H1 (cell line): Measurements from ENCODE around the gene WDR89. TPM values are rescaled to one million over a fixed set of nuclear protein-coding genes. Genes with fewer than 3 reads are reported as not detected.

ENCODE experiments used
- CTCF ChIA-PET: fragments of 300-600 bp; sonication (Branson Sonifier 250); formaldehyde crosslinking; loops from one replicate; lab custom pipeline; 2021; ENCODE audit not compliant: partially characterized antibody; lab: Charles Lee
- POLR2A ChIA-PET: fragments of 300-600 bp; sonication (Branson Sonifier 250); formaldehyde crosslinking; loops from one replicate; lab custom pipeline; 2021; ENCODE audit warnings: inconsistent platforms; ENCODE audit not compliant: partially characterized antibody; lab: Charles Lee
- DNase-seq, 2 experiments: peaks; one replicate each; pipeline versions ENCODE4 v3.0.0 to v3.0.0-alpha.2; 2010 to 2022; ENCODE audit warnings: low spot score in 2 of 2, low read depth in 1 of 2, mixed read lengths in 1 of 2
- FAIRE-seq: peaks from 2 replicates; lab custom pipeline; 2011; peaks lifted over from hg19 to GRCh38; lab: Jason Lieb, UNC
- H2AFZ ChIP-seq: 2 replicates; pipeline ENCODE4 v1.8.1; 2012; ENCODE audit warnings: low read length, inconsistent platforms
- H2AK5ac ChIP-seq: 2 replicates; pipeline ENCODE4 v1.6.1; 2013; ENCODE audit warnings: low read depth, low read length
- H2BK120ac ChIP-seq: replicated peaks from 2 replicates; pipeline ENCODE3; 2013; ENCODE audit warnings: low read depth, low read length, inconsistent platforms
- H2BK12ac ChIP-seq: 2 replicates; pipeline ENCODE4 v1.6.1; 2013; ENCODE audit warnings: low read depth, low read length
- H2BK15ac ChIP-seq: 2 replicates; pipeline ENCODE4 v1.6.1; 2013; ENCODE audit warnings: low read length
- H2BK20ac ChIP-seq: 2 replicates; pipeline ENCODE4 v1.6.1; 2013; ENCODE audit warnings: low read length
- H2BK5ac ChIP-seq: 2 replicates; pipeline ENCODE4 v1.6.1; 2013; ENCODE audit warnings: low read depth, low read length
- H3K14ac ChIP-seq: 2 replicates; pipeline ENCODE4 v1.6.1; 2013; ENCODE audit warnings: inconsistent platforms; ENCODE audit not compliant: insufficient read length
- H3K18ac ChIP-seq: 2 replicates; pipeline ENCODE4 v1.6.1; 2013; ENCODE audit warnings: low read length; ENCODE audit errors: extremely low read depth
- H3K23ac ChIP-seq: 2 replicates; pipeline ENCODE4 v1.6.1; 2013; ENCODE audit warnings: inconsistent platforms; ENCODE audit not compliant: insufficient read length
- H3K23me2 ChIP-seq: 2 replicates; pipeline ENCODE4 v1.6.1; 2013; ENCODE audit warnings: low read depth, low read length
- H3K27ac ChIP-seq: 2 replicates; pipeline ENCODE4 v1.6.1; 2011; ENCODE audit warnings: low read depth, low read length, inconsistent platforms
- H3K27me3 ChIP-seq, 4 experiments: replicated peaks in 1 of 4; 1 replicate in 1 of 4; 2 replicates in 3 of 4; pipeline versions ENCODE4 v1.6.1 to v1.8.1; 2011 to 2013; ENCODE audit warnings: low read length in 3 of 4, mild to moderate bottlenecking in 3 of 4, inconsistent platforms in 2 of 4, mixed read lengths in 2 of 4, moderate library complexity in 1 of 4; ENCODE audit not compliant: control insufficient read depth in 3 of 4, insufficient read depth in 3 of 4; ENCODE audit errors: extremely low read depth in 1 of 4
- H3K36me3 ChIP-seq, 4 experiments: 2 replicates each; pipeline versions ENCODE4 v1.6.1 to v1.8.1; 2011 to 2013; ENCODE audit warnings: mild to moderate bottlenecking in 4 of 4, low read length in 3 of 4, moderate library complexity in 2 of 4, control low read depth in 1 of 4, inconsistent platforms in 1 of 4; ENCODE audit not compliant: insufficient read depth in 4 of 4, control insufficient read depth in 2 of 4
- H3K4ac ChIP-seq: replicated peaks from 2 replicates; pipeline ENCODE3; 2013; ENCODE audit warnings: low read length, low read depth, mixed read lengths, inconsistent platforms; ENCODE audit not compliant: insufficient read length
- H3K4me1 ChIP-seq, 4 experiments: replicated peaks in 1 of 4; 1 replicate in 1 of 4; 2 replicates in 3 of 4; pipeline versions ENCODE4 v1.6.1 to v1.8.1; 2011 to 2013; ENCODE audit warnings: low read length in 3 of 4, inconsistent platforms in 2 of 4, mixed read lengths in 1 of 4; ENCODE audit not compliant: insufficient read depth in 4 of 4, control insufficient read depth in 3 of 4
- H3K4me2 ChIP-seq, 2 experiments: 2 replicates each; pipeline versions ENCODE4 v1.6.1 to v1.8.1; 2011 to 2013; ENCODE audit warnings: low read depth in 2 of 2, low read length in 2 of 2, control low read depth in 1 of 2, inconsistent platforms in 1 of 2, mild to moderate bottlenecking in 1 of 2; ENCODE audit not compliant: insufficient read depth in 1 of 2
- H3K4me3 ChIP-seq, 4 experiments: fragments of 200-600, 300-600 bp in 1 of 4; sonication (generic), shearing (Covaris generic), sonication (Bioruptor Twin) in 1 of 4; 2 replicates each; pipeline versions ENCODE4 v1.5.1 to v1.8.1; 2011 to 2016; ENCODE audit warnings: low read length in 4 of 4, low read depth in 3 of 4, control low read depth in 2 of 4, inconsistent platforms in 2 of 4, mild to moderate bottlenecking in 2 of 4, mixed read lengths in 1 of 4, moderate library complexity in 1 of 4; ENCODE audit not compliant: insufficient read depth in 2 of 4; ENCODE audit errors: extremely low read depth in 1 of 4
- H3K56ac ChIP-seq: replicated peaks from 2 replicates; pipeline ENCODE3; 2013; ENCODE audit warnings: low read depth, mild to moderate bottlenecking, mixed read lengths, low read length, inconsistent platforms; ENCODE audit not compliant: insufficient read length
- H3K79me1 ChIP-seq: 2 replicates; pipeline ENCODE4 v1.6.1; 2013; ENCODE audit warnings: low read depth, low read length, control low read depth
- H3K79me2 ChIP-seq, 2 experiments: 2 replicates each; pipeline versions ENCODE4 v1.6.1 to v1.8.1; 2012 to 2013; ENCODE audit warnings: low read length in 2 of 2, mild to moderate bottlenecking in 2 of 2, inconsistent platforms in 1 of 2; ENCODE audit not compliant: insufficient read depth in 2 of 2, control insufficient read depth in 1 of 2
- H3K9ac ChIP-seq, 4 experiments: replicated peaks in 1 of 4; 1 replicate in 1 of 4; 2 replicates in 3 of 4; pipeline versions ENCODE4 v1.6.1 to v1.8.1; 2011 to 2013; ENCODE audit warnings: low read depth in 3 of 4, low read length in 3 of 4, control low read depth in 2 of 4, mild to moderate bottlenecking in 2 of 4, moderate library complexity in 2 of 4, inconsistent platforms in 1 of 4; ENCODE audit errors: extremely low read depth in 1 of 4
- H3K9me3 ChIP-seq, 2 experiments: 2 replicates each; pipeline versions ENCODE4 v1.6.1 to v1.8.1; 2012 to 2013; ENCODE audit warnings: mild to moderate bottlenecking in 2 of 2, moderate library complexity in 2 of 2, control low read depth in 1 of 2, inconsistent platforms in 1 of 2, low read depth in 1 of 2, low read length in 1 of 2, mixed read lengths in 1 of 2; ENCODE audit not compliant: insufficient read depth in 2 of 2
- H4K20me1 ChIP-seq, 2 experiments: replicated peaks in 1 of 2; 2 replicates each; pipeline versions ENCODE3 to v1.8.1; 2011 to 2013; ENCODE audit warnings: inconsistent platforms in 2 of 2, low read length in 2 of 2, mild to moderate bottlenecking in 1 of 2; ENCODE audit not compliant: insufficient read depth in 2 of 2, control insufficient read depth in 1 of 2
- H4K5ac ChIP-seq: 2 replicates; pipeline ENCODE4 v1.6.1; 2013; ENCODE audit warnings: low read length, low read depth, mixed read lengths, inconsistent platforms; ENCODE audit not compliant: insufficient read length
- H4K8ac ChIP-seq: 2 replicates; pipeline ENCODE4 v1.8.0; 2013; ENCODE audit warnings: mild to moderate bottlenecking, moderate library complexity, low read length, inconsistent platforms; ENCODE audit not compliant: insufficient read depth; ENCODE audit errors: extremely low read depth
- H4K91ac ChIP-seq: replicated peaks from 2 replicates; pipeline ENCODE3; 2013; ENCODE audit warnings: low read length, mixed read lengths, inconsistent platforms; ENCODE audit not compliant: insufficient read length
- EP300 ChIP-seq, 2 experiments: IDR thresholded peaks; 1 replicate in 1 of 2; 2 replicates in 1 of 2; pipeline ENCODE4 v1.6.1; 2011 to 2012; ENCODE audit warnings: low read depth in 2 of 2, low read length in 2 of 2, mild to moderate bottlenecking in 2 of 2, borderline replicate concordance in 1 of 2, inconsistent platforms in 1 of 2, moderate library complexity in 1 of 2
- HDAC2 ChIP-seq, 2 experiments: fragments of 300-600 bp in 1 of 2; sonication (generic) in 1 of 2; IDR thresholded peaks; 2 replicates each; pipeline ENCODE4 v1.6.1; 2011 to 2012; ENCODE audit warnings: low read depth in 2 of 2, low read length in 2 of 2, mild to moderate bottlenecking in 2 of 2, moderate library complexity in 2 of 2, borderline replicate concordance in 1 of 2, inconsistent platforms in 1 of 2
- SIN3A ChIP-seq, 2 experiments: IDR thresholded peaks in 1 of 2; conservative IDR thresholded peaks in 1 of 2; 2 replicates each; pipeline ENCODE4 v1.6.1; 2011 to 2012; ENCODE audit warnings: low read length in 2 of 2, improper control_type of control experiment in 1 of 2, low read depth in 1 of 2, mild to moderate bottlenecking in 1 of 2
- WGBS, 2 experiments: shearing (Covaris generic) in 1 of 2; methylation state at CpG; one replicate each; pipeline versions ENCODE4 v1.1.6 to v1.1.7; 2013 to 2015; ENCODE audit warnings: low lambda C conversion rate in 2 of 2, mixed read lengths in 2 of 2, inconsistent platforms in 1 of 2, low coverage in 1 of 2, missing lambda C conversion rate in 1 of 2; ENCODE audit not compliant: insufficient replicate concordance in 2 of 2, insufficient coverage in 1 of 2, insufficient read length in 1 of 2; ENCODE audit errors: extremely low coverage in 1 of 2, missing lambda C conversion rate in 1 of 2; 5-methylcytosine and 5-hydroxymethylcytosine counted together
- long read RNA-seq, 2 experiments: library from RNA in 1 of 2; library from capped mRNA in 1 of 2; stranded (forward); transcript quantifications; one replicate each; pipeline ENCODE4 v2.0.0, GENCODE V29; 2021; ENCODE audit warnings: inconsistent platforms in 1 of 2
- polyA minus RNA-seq, 3 experiments: library from RNA; depleted of rRNA, polyadenylated mRNA; stranded (reverse); fragments of >200 nt; gene quantifications; 1 replicate in 2 of 3; 2 replicates in 1 of 3; pipeline ENCODE4 v1.2.3, GENCODE V29; 2011
- polyA plus RNA-seq, 7 experiments: library from polyadenylated mRNA; depleted of rRNA in 3 of 7; stranded (reverse) in 5 of 7; unstranded in 2 of 7; fragments of >200 nt in 5 of 7; fragments of 200-250 nt in 2 of 7; gene quantifications; 1 replicate in 5 of 7; 2 replicates in 1 of 7; 4 replicates in 1 of 7; pipeline versions ENCODE4 v1.2.1 to v1.2.3, GENCODE V29; 2011 to 2013; ENCODE audit warnings: missing spikeins in 2 of 7, mixed read lengths in 2 of 7
- total RNA-seq: library from RNA; stranded (reverse); fragmentation: NEBNext Ultra II Directional; extraction: Animal tissue kit (Norgen Biotek cat#: 25700); gene quantifications from 2 replicates; pipeline ENCODE4 v1.2.1, GENCODE V29; 2021
- TF ChIP-seq, protein P1 (sequence below): IDR thresholded peaks from 2 replicates; pipeline ENCODE4 v1.6.1; 2012; ENCODE audit warnings: inconsistent platforms

WDR89 gene, protein sequence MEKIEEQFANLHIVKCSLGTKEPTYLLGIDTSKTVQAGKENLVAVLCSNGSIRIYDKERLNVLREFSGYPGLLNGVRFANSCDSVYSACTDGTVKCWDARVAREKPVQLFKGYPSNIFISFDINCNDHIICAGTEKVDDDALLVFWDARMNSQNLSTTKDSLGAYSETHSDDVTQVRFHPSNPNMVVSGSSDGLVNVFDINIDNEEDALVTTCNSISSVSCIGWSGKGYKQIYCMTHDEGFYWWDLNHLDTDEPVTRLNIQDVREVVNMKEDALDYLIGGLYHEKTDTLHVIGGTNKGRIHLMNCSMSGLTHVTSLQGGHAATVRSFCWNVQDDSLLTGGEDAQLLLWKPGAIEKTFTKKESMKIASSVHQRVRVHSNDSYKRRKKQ
- total RNA-seq = 32.0 and 32.9 TPM in 2 replicates
- polyA plus RNA-seq (2011; rRNA removed) = 4.1 and 8.3 TPM in 2 replicates
- polyA plus RNA-seq (2011; cell fraction: cytosol; rRNA removed) = 11.5 TPM
- polyA plus RNA-seq (2011; cell fraction: nucleus; rRNA removed) = 2.4 TPM
- 13.2 to 26.1 TPM (median 16.1 TPM) in 4 replicates for polyA plus RNA-seq (2012, experiment 1 of 2)
- polyA plus RNA-seq (2012, experiment 2 of 2) = 1.6 TPM
- polyA plus RNA-seq (2013, experiment 1 of 2) = 16.3 TPM
- 17.1 TPM for polyA plus RNA-seq (2013, experiment 2 of 2)
- polyA minus RNA-seq (2011; rRNA and poly(A)+ RNA removed) = 18.4 and 23.0 TPM in 2 replicates
- polyA minus RNA-seq (2011; cell fraction: cytosol; rRNA and poly(A)+ RNA removed) = 11.7 TPM
- polyA minus RNA-seq (2011; cell fraction: nucleus; rRNA and poly(A)+ RNA removed) = 15.8 TPM
- long read RNA-seq, experiment 1, transcript WDR89-204 (1 exons, 2,935 nt) = major isoform, 19 of 37 reads
- long read RNA-seq, experiment 1, partial matches to known transcripts = 13 of 37 reads
- long read RNA-seq, experiment 1, other reads (novel, unspliced or antisense) = 4 of 37 reads
- long read RNA-seq, experiment 2, partial matches to known transcripts = 1 of 29 reads
- long read RNA-seq, experiment 2, other reads (novel, unspliced or antisense) = 22 of 29 reads

GRCh38 chr14:63641473-63642228 is at the start of gene WDR89:
TSS of gene WDR89 (minus strand) at chr14:63641871. CDS start at chr14:63599942, 41,929 bp downstream.
- Histone ChIP-seq H3K36me3 (peaks cover 0 to 3% (median 0%) of the 10 kb centered on the region in 4 experiments; a peak in 1 of 8 replicates), H3K4me3 (peak within 1 kb of the TSS; percentile 66 to 92 (median 83)), H4K8ac (peak within 1 kb of the TSS; percentile 98; the same call in 1 of the 2 replicates), H2BK15ac (no peak within 1 kb of the TSS), H3K18ac (peak within 1 kb of the TSS; percentile 94), H4K20me1 (no peaks in the 10 kb centered on the region), H3K56ac (peak within 1 kb of the TSS; percentile 88), H4K91ac (no peak within 1 kb of the TSS), H4K5ac (peak within 1 kb of the TSS; percentile 82), H3K4ac (peak within 1 kb of the TSS; percentile 75), H2BK20ac (0 out of 2 replicates have a peak within 1 kb of the TSS, but pooled peaks have one; percentile 52), H3K27me3 (no peaks in the 10 kb centered on the region), H3K9ac (peak within 1 kb of the TSS; percentile 79 to 97 (median 93)), H3K23ac (no peak within 1 kb of the TSS), H3K4me1 (no peaks in the 10 kb centered on the region; a peak in 1 of 7 replicates), H3K79me1 (0 out of 2 replicates have a peak, but pooled peaks cover 2% of the 10 kb centered on the region), H3K27ac (peak within 1 kb of the TSS; percentile 97), H2BK120ac (no peak within 1 kb of the TSS), H2BK5ac (peak within 1 kb of the TSS; percentile 86), H2BK12ac (no peak within 1 kb of the TSS), H3K79me2 (peaks cover 15 to 37% of the 10 kb centered on the region in 2 experiments), H2AFZ (peak within 1 kb of the TSS; percentile 98), H3K4me2 (peak within 1 kb of the TSS; percentile 25 to 71), H2AK5ac (no peak within 1 kb of the TSS), H3K14ac (no peak within 1 kb of the TSS), H3K23me2 (no peaks in the 10 kb centered on the region; the same call in 1 of the 2 replicates), H3K9me3 (no peaks in the 10 kb centered on the region; a peak in 1 of 4 replicates)
- FAIRE-seq (peak; percentile 13), DNase-seq (peak; percentile 94 to 98)
- WGBS, 2 experiments = 2% methylated on average over 60 of the region's 60 CpGs; no CpG with 5 or more reads in 1 of the 2 experiments
- POLR2A ChIA-PET = interaction anchor here (0.7 to 2.4 kb wide), 18 partner anchors 9 to 248 kb away, joined by 3 to 17 read pairs (median 4); partner anchors contain the start of gene PPP2R5E
- CTCF ChIA-PET = interaction anchor here (0.8 to 1.6 kb wide), 9 partner anchors 9 to 240 kb away, joined by 3 to 9 read pairs (median 3); partner anchors contain the start of gene PPP2R5E
- TF ChIP-seq SIN3A (conservative IDR thresholded peaks at IDR 0.05 in 1 of 2, IDR thresholded peaks at IDR 0.05 in 1 of 2; ENCODE audit: low read depth in 1 of 2, low read length in 2 of 2) (0 out of 4 replicates have a peak, but pooled peaks of 1 of the 2 experiments have one; percentile 19), HDAC2 (IDR thresholded peaks at IDR 0.05; ENCODE audit: borderline replicate concordance in 1 of 2, low read depth in 2 of 2, low read length in 2 of 2) (peak in 1 of 2 experiments; percentile 73; a peak in 1 of 4 replicates), EP300 (IDR thresholded peaks at IDR 0.05; ENCODE audit: borderline replicate concordance in 1 of 2, low read depth in 2 of 2, low read length in 2 of 2) (0 out of 3 replicates have a peak, but pooled peaks of 1 of the 2 experiments have one; percentile 17)
- TF ChIP-seq, protein P1, sequence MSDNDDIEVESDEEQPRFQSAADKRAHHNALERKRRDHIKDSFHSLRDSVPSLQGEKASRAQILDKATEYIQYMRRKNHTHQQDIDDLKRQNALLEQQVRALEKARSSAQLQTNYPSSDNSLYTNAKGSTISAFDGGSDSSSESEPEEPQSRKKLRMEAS = peak; percentile 97
